GM21390 (cell line): ENCODE data around the gene PSIP1.
"Not testable (repeated sequence)": the region's sequence is repeated elsewhere in the genome, so short reads cannot be mapped to it uniquely, and the experiment has no call there.

Source experiments
- ATAC-seq: cut with Tn5 transposase; IDR thresholded peaks from one replicate; pipeline ENCODE4 v1.9.1; 2021; ENCODE audit not compliant: unreplicated experiment

Gene PSIP1

GRCh38 chr9:15505921-15506320 lies 4.8 kb downstream of the PSIP1 start:
- ATAC-seq, result no peak

- no peak for ATAC-seq
Measured at GRCh38 chr9:15501803-15502202, 9.0 kb downstream of the PSIP1 start.

GRCh38 chr9:15501179-15501578 lies 9.6 kb downstream of the PSIP1 start:
- ATAC-seq, result no peak

- ATAC-seq, result no peak
Measured at GRCh38 chr9:15499139-15499538, 11.6 kb downstream of the PSIP1 start.

GRCh38 chr9:15498246-15498995 lies 12.3 kb downstream of the PSIP1 start:
- ATAC-seq, result no peak

GRCh38 chr9:15492485-15493150 lies 18.2 kb downstream of the PSIP1 start:
- ATAC-seq, result no peak

- no peak for ATAC-seq
Measured at GRCh38 chr9:15491950-15492349, 18.8 kb downstream of the PSIP1 start.

- ATAC-seq, result no peak
Measured at GRCh38 chr9:15485836-15486666, 24.7 kb downstream of the PSIP1 start.

GRCh38 chr9:15484802-15485201 lies 26.0 kb downstream of the PSIP1 start:
- no peak for ATAC-seq

GRCh38 chr9:15482146-15482545 lies 28.6 kb downstream of the PSIP1 start:
- no peak for ATAC-seq

GRCh38 chr9:15480028-15480427 lies 30.7 kb downstream of the PSIP1 start:
- no peak for ATAC-seq

GRCh38 chr9:15475923-15476536 lies 34.7 kb downstream of the PSIP1 start:
- no peak for ATAC-seq

GRCh38 chr9:15469862-15470261 lies 40.9 kb downstream of the PSIP1 start:
- no peak for ATAC-seq

- ATAC-seq, result no peak
Measured at GRCh38 chr9:15469406-15469805, 41.4 kb downstream of the PSIP1 start.

GRCh38 chr9:15468145-15468544 lies 42.6 kb downstream of the PSIP1 start:
- ATAC-seq, result no peak

GRCh38 chr9:15461601-15462000 lies 49.2 kb downstream of the PSIP1 start:
- ATAC-seq, result no peak

- ATAC-seq, result no peak
Measured at GRCh38 chr9:15461056-15461455, 49.7 kb downstream of the PSIP1 start.

- ATAC-seq, result no peak
Measured at GRCh38 chr9:15453956-15454355, 56.8 kb downstream of the PSIP1 start.

- no peak for ATAC-seq
Measured at GRCh38 chr9:15444141-15444540, 66.6 kb downstream of the PSIP1 start.

- not testable (repeated sequence) for ATAC-seq
Measured at GRCh38 chr9:15442264-15442663, 68.5 kb downstream of the PSIP1 start.

- ATAC-seq, result not testable (repeated sequence)
Measured at GRCh38 chr9:15441841-15442240, 68.9 kb downstream of the PSIP1 start.
